Measurements from ENCODE around the gene TECPR1.

DNA sequence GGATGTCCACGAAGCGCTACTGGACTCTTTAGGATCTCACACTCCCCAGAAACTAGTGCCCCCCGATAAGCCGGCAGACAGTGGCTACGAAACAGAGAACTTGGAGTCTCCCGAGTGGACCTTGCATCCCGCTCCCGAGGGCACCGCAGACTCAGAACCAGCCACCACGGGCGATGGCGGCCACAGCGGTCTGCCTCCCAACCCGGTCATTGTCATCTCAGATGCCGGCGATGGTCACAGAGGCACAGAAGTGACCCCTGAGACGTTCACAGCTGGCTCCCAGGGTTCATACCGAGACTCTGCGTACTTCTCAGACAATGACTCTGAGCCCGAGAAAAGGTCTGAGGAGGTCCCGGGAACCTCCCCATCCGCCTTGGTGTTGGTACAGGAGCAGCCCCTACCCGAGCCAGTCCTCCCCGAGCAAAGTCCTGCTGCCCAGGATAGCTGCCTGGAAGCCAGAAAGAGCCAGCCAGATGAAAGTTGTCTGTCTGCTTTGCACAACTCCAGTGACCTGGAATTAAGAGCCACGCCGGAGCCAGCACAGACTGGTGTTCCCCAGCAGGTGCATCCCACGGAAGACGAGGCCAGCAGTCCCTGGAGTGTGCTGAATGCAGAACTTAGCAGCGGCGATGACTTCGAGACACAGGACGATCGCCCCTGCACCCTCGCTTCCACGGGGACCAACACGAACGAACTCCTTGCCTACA lies 58.4 kb downstream of the TECPR1 start:
- TF ChIP-seq CTCF (conservative IDR thresholded peaks at IDR 0.05; ENCODE audit: low read length) (no peak), EZH2phosphoT487 (IDR thresholded peaks at IDR 0.05; ENCODE audit: borderline replicate concordance, low read depth, low read length) (no peak)
